ENCODE results near the gene TMEM54. TPM values are rescaled to one million over a fixed set of nuclear protein-coding genes. Genes with fewer than 3 reads are reported as not detected.

The TMEM54 gene
- total and polyA plus RNA-seq, 2 donors (not counting 1 experiment from before 2014, with no cell fraction given), result 0.13 TPM; not detected in 1

DNA sequence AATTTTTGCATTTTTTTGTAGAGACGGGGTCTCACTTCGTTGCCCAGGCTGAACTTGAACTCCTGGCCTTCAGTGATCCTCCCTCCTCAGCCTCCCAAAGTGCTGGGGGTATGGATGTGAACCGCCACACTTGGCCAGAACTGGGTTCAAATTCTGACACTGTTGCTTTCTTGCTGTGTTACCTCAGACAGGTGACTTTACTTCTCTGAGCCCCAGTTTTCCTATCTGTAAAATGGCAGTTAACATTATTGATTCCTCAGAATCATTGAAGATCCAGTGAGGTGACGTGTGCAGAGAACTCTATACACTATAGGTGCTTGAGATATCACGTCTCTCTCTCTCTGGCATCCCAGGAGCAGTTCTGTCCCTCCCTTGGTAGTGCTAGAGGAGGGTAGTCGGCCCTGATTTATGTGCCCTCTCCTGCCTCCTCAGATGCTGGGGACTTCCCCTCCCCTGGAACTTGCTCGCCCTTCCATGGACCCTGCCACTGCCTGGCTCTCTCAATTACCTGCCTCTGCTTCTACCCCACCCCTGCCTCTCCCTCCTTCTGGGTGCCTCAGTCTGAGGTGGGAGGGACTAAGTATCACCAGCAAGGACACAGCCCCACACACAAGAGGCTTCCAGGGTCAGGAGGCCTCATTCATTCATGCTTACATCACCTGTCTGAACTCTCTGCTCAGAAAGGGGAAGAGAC, 17.7 kb downstream of the TMEM54 start:
- Mint-ChIP-seq H3K27me3 (peaks cover 42% of the 10 kb centered on the region), H3K4me1 (peaks cover 10% of the 10 kb centered on the region), H3K27ac (no peak overlapping the region), H3K9me3 (ENCODE audit: insufficient read depth) (no peaks in the 10 kb centered on the region), H3K4me3 (no peak overlapping the region)
- H3K9me3 ChIP-seq (ENCODE audit: control extremely low read depth in 1 of 3, control insufficient read depth in 2 of 3, insufficient read depth in 1 of 3, low read length in 2 of 3), result peaks cover 0 to 8% (median 0%) of the 10 kb centered on the region in 3 donors
- ATAC-seq (ENCODE audit: low read depth), result no peak
- peaks cover 0 to 43% (median 17%) of the 10 kb centered on the region in 4 experiments for H3K27me3 ChIP-seq (replicated peaks in 1 of 4; ENCODE audit: control extremely low read depth in 1 of 4, control insufficient read depth in 3 of 4, insufficient read depth in 4 of 4, low read length in 3 of 4)
- intact Hi-C loops (cut with micrococcal nuclease), result no loop called here
- POLR2A ChIA-PET, result no interaction called here
- no peaks in the 10 kb centered on the region for H3K36me3 ChIP-seq (replicated peaks in 1 of 2; ENCODE audit: control extremely low read depth in 1 of 2, control insufficient read depth in 1 of 2, extremely low read depth in 1 of 2, insufficient read depth in 2 of 2, low read length in 1 of 2)
- no peak overlapping the region for H3K4me3 ChIP-seq (ENCODE audit: control extremely low read depth in 1 of 5, extremely low read depth in 1 of 5, insufficient read depth in 1 of 5, low read depth in 2 of 5, low read length in 4 of 5)
- no peaks in the 10 kb centered on the region for H3K79me2 ChIP-seq (ENCODE audit: control insufficient read depth, insufficient read depth, low read length)
- no peak overlapping the region for H3K4me2 ChIP-seq (replicated peaks; ENCODE audit: low read depth, low read length, poor library complexity, severe bottlenecking)
- no peak for DNase-seq
- CTCF ChIA-PET, result no interaction called here
- no peak overlapping the region for H3K9ac ChIP-seq (ENCODE audit: low read length)
- no peaks in the 10 kb centered on the region for H4K20me1 ChIP-seq (ENCODE audit: control insufficient read depth, insufficient read depth, low read length, poor library complexity, severe bottlenecking)
- TF ChIP-seq, protein P1, sequence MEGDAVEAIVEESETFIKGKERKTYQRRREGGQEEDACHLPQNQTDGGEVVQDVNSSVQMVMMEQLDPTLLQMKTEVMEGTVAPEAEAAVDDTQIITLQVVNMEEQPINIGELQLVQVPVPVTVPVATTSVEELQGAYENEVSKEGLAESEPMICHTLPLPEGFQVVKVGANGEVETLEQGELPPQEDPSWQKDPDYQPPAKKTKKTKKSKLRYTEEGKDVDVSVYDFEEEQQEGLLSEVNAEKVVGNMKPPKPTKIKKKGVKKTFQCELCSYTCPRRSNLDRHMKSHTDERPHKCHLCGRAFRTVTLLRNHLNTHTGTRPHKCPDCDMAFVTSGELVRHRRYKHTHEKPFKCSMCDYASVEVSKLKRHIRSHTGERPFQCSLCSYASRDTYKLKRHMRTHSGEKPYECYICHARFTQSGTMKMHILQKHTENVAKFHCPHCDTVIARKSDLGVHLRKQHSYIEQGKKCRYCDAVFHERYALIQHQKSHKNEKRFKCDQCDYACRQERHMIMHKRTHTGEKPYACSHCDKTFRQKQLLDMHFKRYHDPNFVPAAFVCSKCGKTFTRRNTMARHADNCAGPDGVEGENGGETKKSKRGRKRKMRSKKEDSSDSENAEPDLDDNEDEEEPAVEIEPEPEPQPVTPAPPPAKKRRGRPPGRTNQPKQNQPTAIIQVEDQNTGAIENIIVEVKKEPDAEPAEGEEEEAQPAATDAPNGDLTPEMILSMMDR (IDR thresholded peaks at IDR 0.05), result no peak
- no peak for TF ChIP-seq EZH2 (IDR thresholded peaks at IDR 0.05; ENCODE audit: borderline replicate concordance, insufficient read depth, low read depth, low read length, poor library complexity, severe bottlenecking)
- peaks cover 3 to 6% of the 10 kb centered on the region in 2 donors for H3K4me1 ChIP-seq (ENCODE audit: control insufficient read depth in 2 of 2, insufficient read depth in 2 of 2, low read length in 2 of 2)
- H2AFZ ChIP-seq (ENCODE audit: insufficient read depth, low read depth, low read length, poor library complexity, severe bottlenecking), result no peak overlapping the region
- 50% methylated on average over 1 of the region's 7 CpGs for WGBS (ENCODE audit: insufficient coverage)
- H3K27ac ChIP-seq (ENCODE audit: low read length in 2 of 2), result no peak overlapping the region
